IMR-90 (cell line): ENCODE measurements around the gene NR2C2. TPM values are rescaled to one million over a fixed set of nuclear protein-coding genes. Genes with fewer than 3 reads are reported as not detected.

ENCODE experiments used
- ATAC-seq: fragments of 200-7000 bp; cut with Tn5 transposase; 2 replicates; pipeline ENCODE4 v1.9.1; 2020; ENCODE audit warnings: low read depth, mild to moderate bottlenecking, moderate library complexity
- BruUV-seq: library from RNA; stranded (reverse); fragments of 400-500 nt; replicated peaks from 2 replicates; lab custom pipeline; 2021; lab: Mats Ljungman, UMichigan
- CTCF ChIA-PET: fragments of 300-600 bp; formaldehyde crosslinking; extraction: SDS; loops from one replicate; lab custom pipeline; 2021; ENCODE audit warnings: antibody characterized with exemption; lab: Yijun Ruan, JAX
- POLR2A ChIA-PET: fragments of 300-600 bp; sonication (Branson Sonifier 250); formaldehyde crosslinking; loops from one replicate; lab custom pipeline; 2022; ENCODE audit warnings: antibody characterized with exemption; ENCODE audit not compliant: unreplicated experiment; lab: Charles Lee
- DNase-seq: peaks from one replicate; pipeline ENCODE4 v3.0.0; 2013
- H2AFZ ChIP-seq: replicated peaks from 2 replicates; pipeline ENCODE3; 2013; ENCODE audit warnings: low read length, mild to moderate bottlenecking; ENCODE audit not compliant: poor library complexity
- H2AK5ac ChIP-seq: 2 replicates; pipeline ENCODE4 v1.6.1; 2013; ENCODE audit warnings: low read depth, low read length, inconsistent platforms
- H2AK9ac ChIP-seq: replicated peaks from 2 replicates; pipeline ENCODE3; 2013; ENCODE audit warnings: mild to moderate bottlenecking, low read depth, low read length, moderate library complexity; ENCODE audit not compliant: poor library complexity
- H2BK120ac ChIP-seq: 2 replicates; pipeline ENCODE4 v1.6.1; 2013; ENCODE audit warnings: low read depth, low read length, inconsistent platforms
- H2BK15ac ChIP-seq: 3 replicates; pipeline ENCODE4 v1.6.1; 2013; ENCODE audit warnings: low read depth, low read length, inconsistent platforms
- H2BK20ac ChIP-seq: 2 replicates; pipeline ENCODE4 v1.6.1; 2013; ENCODE audit warnings: low read depth, mild to moderate bottlenecking, inconsistent platforms, low read length, moderate library complexity
- H2BK5ac ChIP-seq: 2 replicates; pipeline ENCODE4 v1.6.1; 2013; ENCODE audit warnings: mild to moderate bottlenecking, low read depth, low read length, inconsistent platforms; ENCODE audit not compliant: poor library complexity, severe bottlenecking
- H3K14ac ChIP-seq: replicated peaks from 2 replicates; pipeline ENCODE4 v1.6.1; 2013; ENCODE audit warnings: low read depth, low read length, inconsistent platforms
- H3K18ac ChIP-seq: 2 replicates; pipeline ENCODE4 v1.6.1; 2013; ENCODE audit warnings: low read depth, low read length, control low read depth
- H3K23ac ChIP-seq: 2 replicates; pipeline ENCODE4 v1.6.1; 2013; ENCODE audit warnings: low read depth, low read length, inconsistent platforms
- H3K27ac ChIP-seq: 2 replicates; pipeline ENCODE4 v1.5.1; 2013; ENCODE audit warnings: mild to moderate bottlenecking, control low read depth, low read length; ENCODE audit not compliant: insufficient read depth
- H3K27me3 ChIP-seq: 2 replicates; pipeline ENCODE4 v1.6.1; 2013; ENCODE audit warnings: low read length; ENCODE audit not compliant: control insufficient read depth, insufficient read depth
- H3K36me3 ChIP-seq: 2 replicates; pipeline ENCODE4 v1.6.1; 2013; ENCODE audit warnings: low read length, mixed read lengths; ENCODE audit not compliant: control insufficient read depth, insufficient read depth
- H3K4ac ChIP-seq: 2 replicates; pipeline ENCODE4 v1.6.1; 2013; ENCODE audit warnings: low read depth, low read length, inconsistent platforms
- H3K4me1 ChIP-seq: 2 replicates; pipeline ENCODE4 v1.6.1; 2013; ENCODE audit warnings: low read length, mixed read lengths; ENCODE audit not compliant: control insufficient read depth, insufficient read depth
- H3K4me2 ChIP-seq: 2 replicates; pipeline ENCODE4 v1.6.1; 2013; ENCODE audit warnings: low read depth, mild to moderate bottlenecking, control low read depth, low read length, moderate library complexity
- H3K4me3 ChIP-seq: 2 replicates; pipeline ENCODE4 v1.5.1; 2013; ENCODE audit warnings: low read depth, mild to moderate bottlenecking, control low read depth, low read length, moderate library complexity; ENCODE audit not compliant: insufficient read depth
- H3K56ac ChIP-seq: 2 replicates; pipeline ENCODE4 v1.6.1; 2013; ENCODE audit warnings: low read length, inconsistent platforms; ENCODE audit not compliant: insufficient read depth; ENCODE audit errors: extremely low read depth
- H3K79me1 ChIP-seq, 2 experiments: 2 replicates each; pipeline ENCODE4 v1.6.1; 2013; ENCODE audit warnings: low read length in 2 of 2, inconsistent platforms in 1 of 2, low read depth in 1 of 2
- H3K9ac ChIP-seq: 2 replicates; pipeline ENCODE4 v1.6.1; 2013; ENCODE audit warnings: low read depth, low read length, control low read depth
- H3K9me1 ChIP-seq: 2 replicates; pipeline ENCODE4 v1.6.1; 2013; ENCODE audit warnings: low read length, inconsistent platforms; ENCODE audit not compliant: insufficient read depth
- H3K9me3 ChIP-seq: 2 replicates; pipeline ENCODE4 v1.6.1; 2013; ENCODE audit warnings: low read length; ENCODE audit not compliant: control insufficient read depth, insufficient read depth
- H4K20me1 ChIP-seq: 2 replicates; pipeline ENCODE4 v1.6.1; 2013; ENCODE audit warnings: low read length, inconsistent platforms; ENCODE audit not compliant: insufficient read depth
- H4K5ac ChIP-seq: 2 replicates; pipeline ENCODE4 v1.6.1; 2013; ENCODE audit warnings: mild to moderate bottlenecking, low read depth, low read length, control low read depth
- H4K8ac ChIP-seq, 2 experiments: 2 replicates each; pipeline ENCODE4 v1.6.1; 2013; ENCODE audit warnings: low read depth in 2 of 2, low read length in 2 of 2, control low read depth in 1 of 2, inconsistent platforms in 1 of 2
- H4K91ac ChIP-seq: 2 replicates; pipeline ENCODE4 v1.6.1; 2013; ENCODE audit warnings: low read depth, low read length, inconsistent platforms; ENCODE audit not compliant: insufficient read depth
- CTCF ChIP-seq: conservative IDR thresholded peaks from 2 replicates; pipeline ENCODE4 v1.5.1; 2012; ENCODE audit warnings: mild to moderate bottlenecking, low read depth, low read length, improper control_type of control experiment
- MAFK ChIP-seq: IDR thresholded peaks from 2 replicates; pipeline ENCODE4 v1.6.1; 2012; ENCODE audit warnings: low read depth, low read length, improper control_type of control experiment
- MXI1 ChIP-seq: IDR thresholded peaks from 2 replicates; pipeline ENCODE4 v1.6.1; 2012; ENCODE audit warnings: low read depth, mild to moderate bottlenecking, low read length, moderate library complexity, borderline replicate concordance
- NFE2L2 ChIP-seq: fragments of 150-350 bp; IDR thresholded peaks from 2 replicates; pipeline ENCODE4 v1.6.1; 2016; ENCODE audit warnings: low read depth, mild to moderate bottlenecking, low read length
- RAD21 ChIP-seq: IDR thresholded peaks from 2 replicates; pipeline ENCODE4 v1.6.1; 2012; ENCODE audit warnings: low read length, improper control_type of control experiment
- RFX5 ChIP-seq: IDR thresholded peaks from 2 replicates; pipeline ENCODE4 v1.8.0; 2012; ENCODE audit warnings: low read depth, mild to moderate bottlenecking, low read length, moderate library complexity
- WGBS, 2 experiments: methylation state at CpG; one replicate each; pipeline versions ENCODE4 v1.1.5 to v1.1.7; 2013; ENCODE audit warnings: missing lambda C conversion rate in 2 of 2; ENCODE audit not compliant: insufficient read length in 1 of 2; ENCODE audit errors: extremely low coverage in 2 of 2; 5-methylcytosine and 5-hydroxymethylcytosine counted together
- dilution Hi-C: fragments of 300-500 bp; cut with HindIII; formaldehyde crosslinking; loops from one replicate; pipeline ENCODE4 v1.14.3; 2018; ENCODE audit warnings: low sequenced_read_pairs; ENCODE audit not compliant: unreplicated experiment
- in situ Hi-C: fragments of 300-500 bp; cut with MboI; formaldehyde crosslinking; loops from 3 replicates; pipeline ENCODE4 v1.14.3; 2019; ENCODE audit warnings: low sequenced_read_pairs, inconsistent platforms, mixed read lengths
- intact Hi-C: fragments of 100-400 bp; cut with micrococcal nuclease; formaldehyde crosslinking; loops from 2 replicates; pipeline ENCODE4 v1.10.0; 2022
- polyA plus RNA-seq, 3 experiments: library from polyadenylated mRNA; depleted of rRNA; stranded (reverse); fragments of >200 nt; gene quantifications; 2 replicates each; pipeline ENCODE4 v1.2.3, GENCODE V29; 2012; ENCODE audit warnings: low replicate concordance in 1 of 3
- total RNA-seq: library from RNA; depleted of rRNA; stranded (reverse); fragments of >200 nt; gene quantifications from 2 replicates; pipeline ENCODE4 v1.2.3, GENCODE V29; 2012

NR2C2 gene
- total and polyA plus RNA-seq, 2 of the 4 experiments (the other 2 are of a cell fraction): 10.4 to 13.8 TPM

GRCh38 chr3:14929310-14930074 is 17.9 kb upstream of the NR2C2 start:
- Histone ChIP-seq H2BK15ac (no peak overlapping the region), H4K91ac (no peak overlapping the region)

More at GRCh38 chr3:14929310-14930074, 17.9 kb upstream of the NR2C2 start:
- Histone ChIP-seq H3K9me3 (no peaks in the 10 kb centered on the region), H2BK120ac (no peak overlapping the region), H4K20me1 (no peaks in the 10 kb centered on the region), H2AK9ac (no peak overlapping the region), H3K4me1 (no peaks in the 10 kb centered on the region), H3K27me3 (no peaks in the 10 kb centered on the region; the same call in 1 of the 2 replicates), H2AFZ (no peak overlapping the region), H3K18ac (no peak overlapping the region), H2AK5ac (no peak overlapping the region), H3K9ac (no peak overlapping the region), H4K5ac (no peak overlapping the region), H2BK5ac (no peak overlapping the region), H4K8ac (no peak overlapping the region), H3K79me1 (no peaks in the 10 kb centered on the region), H3K23ac (no peak overlapping the region), H3K4ac (no peak overlapping the region), H3K27ac (no peak overlapping the region), H3K36me3 (no peaks in the 10 kb centered on the region), H3K4me3 (no peak overlapping the region), H3K4me2 (no peak overlapping the region), H3K9me1 (no peaks in the 10 kb centered on the region), H2BK20ac (no peak overlapping the region), H3K14ac (no peak overlapping the region), H3K56ac (no peak overlapping the region)
- ChIA-PET CTCF (no interaction called here), POLR2A (no interaction called here)
- DNase-seq (no peak), ATAC-seq (no peak)
- dilution Hi-C loops: no loop called here
- intact Hi-C loops: loop anchor here (5.0 kb wide), 2 partner anchors 123 to 168 kb away; partner anchors contain the start of gene RBSN
- WGBS, 2 experiments: no CpG with 5 or more reads among the region's 2 CpGs
- no peak for TF ChIP-seq RFX5
- TF ChIP-seq CTCF: no peak
- TF ChIP-seq NFE2L2: no peak
- TF ChIP-seq RAD21: no peak
- no peak for TF ChIP-seq MXI1
- no peak for TF ChIP-seq MAFK
- in situ Hi-C loops: loop anchor here (10.0 to 25.0 kb wide), 2 partner anchors 283 to 425 kb away; partner anchors contain the start of gene CAPN7
- BruUV-seq: no TSS peak
